PC-9 (cell line): Measurements from ENCODE around the gene CCDC106. TPM values are rescaled to one million over a fixed set of nuclear protein-coding genes. Genes with fewer than 3 reads are reported as not detected.

ENCODE experiments used
- BruUV-seq: library from RNA; stranded (reverse); fragments of 400-500 nt; replicated peaks from 2 replicates; lab custom pipeline; 2021; lab: Mats Ljungman, UMichigan
- CTCF ChIA-PET: fragments of 300-600 bp; sonication (Branson Sonifier 250); formaldehyde crosslinking; loops from one replicate; lab custom pipeline; 2022; ENCODE audit warnings: antibody characterized with exemption; lab: Charles Lee
- POLR2A ChIA-PET: fragments of 300-600 bp; sonication (Branson Sonifier 250); formaldehyde crosslinking; loops from one replicate; lab custom pipeline; 2022; ENCODE audit warnings: antibody characterized with exemption; ENCODE audit not compliant: unreplicated experiment; lab: Charles Lee
- DNase-seq, 2 experiments: peaks; one replicate each; pipeline versions ENCODE4 v3.0.0 to v3.0.0-alpha.2; 2015 to 2022; ENCODE audit warnings: mixed read lengths in 1 of 2
- H2AFZ ChIP-seq: fragments of 200-600 bp; sonication (generic); 2 replicates; pipeline ENCODE4 v1.8.1; 2017; ENCODE audit warnings: antibody characterized with exemption
- H3F3A ChIP-seq: fragments of 200-600 bp; sonication (generic); 2 replicates; pipeline ENCODE4 v1.8.1; 2017; ENCODE audit warnings: antibody characterized with exemption, mild to moderate bottlenecking, low read depth; ENCODE audit not compliant: insufficient read depth
- H3K27ac ChIP-seq: fragments of 200-600 bp; sonication (generic); 2 replicates; pipeline ENCODE4 v1.6.1; 2016; ENCODE audit warnings: mixed run types
- H3K27me3 ChIP-seq: fragments of 200-600 bp; sonication (generic); 2 replicates; pipeline ENCODE4 v1.6.1; 2016; ENCODE audit warnings: low read depth, mixed run types; ENCODE audit not compliant: insufficient read depth
- H3K36me3 ChIP-seq: fragments of 200-600 bp; sonication (generic); 2 replicates; pipeline ENCODE4 v1.6.1; 2016; ENCODE audit warnings: low read depth, mixed run types
- H3K4me1 ChIP-seq: fragments of 200-600 bp; sonication (generic); replicated peaks from 2 replicates; pipeline ENCODE4 v1.6.1; 2016; ENCODE audit warnings: mixed run types; ENCODE audit not compliant: insufficient read depth
- H3K4me2 ChIP-seq: fragments of 200-600 bp; sonication (generic); 2 replicates; pipeline ENCODE4 v1.6.1; 2017; ENCODE audit warnings: mixed run types
- H3K4me3 ChIP-seq: fragments of 200-600 bp; sonication (generic); 2 replicates; pipeline ENCODE4 v1.6.1; 2016; ENCODE audit warnings: mixed run types
- H3K79me2 ChIP-seq: fragments of 200-600 bp; sonication (generic); 2 replicates; pipeline ENCODE4 v1.6.1; 2017; ENCODE audit warnings: low read depth, mixed run types
- H3K9me2 ChIP-seq: fragments of 200-600 bp; sonication (generic); 2 replicates; pipeline ENCODE4 v1.8.1; 2017; ENCODE audit warnings: mild to moderate bottlenecking; ENCODE audit not compliant: insufficient read depth
- H3K9me3 ChIP-seq: fragments of 200-600 bp; sonication (generic); 2 replicates; pipeline ENCODE4 v1.8.1; 2016; ENCODE audit warnings: low read depth; ENCODE audit not compliant: insufficient read depth
- H4K20me1 ChIP-seq: fragments of 200-600 bp; sonication (generic); 2 replicates; pipeline ENCODE4 v1.8.1; 2017; ENCODE audit not compliant: insufficient read depth
- CTCF ChIP-seq: fragments of 200-600 bp; sonication (generic); conservative IDR thresholded peaks from 2 replicates; pipeline ENCODE4 v1.6.1; 2017; ENCODE audit warnings: mixed run types, antibody characterized with exemption, mild to moderate bottlenecking, moderate library complexity
- EZH2 ChIP-seq: fragments of 200-600 bp; sonication (generic); IDR thresholded peaks from 2 replicates; pipeline ENCODE4 v1.8.0; 2017; ENCODE audit warnings: antibody characterized with exemption, low read depth
- intact Hi-C: fragments of 100-400 bp; cut with micrococcal nuclease; formaldehyde crosslinking; loops from one replicate; pipeline ENCODE4 v1.10.0; 2022; ENCODE audit not compliant: unreplicated experiment
- total RNA-seq: library from RNA; stranded (reverse); gene quantifications from 2 replicates; pipeline ENCODE4 v1.2.3, GENCODE V29; 2021

Gene CCDC106
- total RNA-seq, 1 experiment from 2014 or later: 3.2 TPM

GRCh38 chr19:55674459-55674840, 26.4 kb downstream of the CCDC106 start:
- H3K4me2 ChIP-seq: peak overlapping the region; percentile 92
- no peaks in the 10 kb centered on the region for H3K9me2 ChIP-seq
- no TSS peak for BruUV-seq
- DNase-seq: no peak
- POLR2A ChIA-PET: interaction anchor here (0.7 kb wide), 1 partner anchor 31 kb away, joined by 6 read pairs; the partner anchor contains the start of gene ZNF581
- no peaks in the 10 kb centered on the region for H3K9me3 ChIP-seq
- H3K4me1 ChIP-seq: peaks cover 42% of the 10 kb centered on the region
- peaks cover 84% of the 10 kb centered on the region for H3K79me2 ChIP-seq
- H3K4me3 ChIP-seq: peak overlapping the region; percentile 93
- no peaks in the 10 kb centered on the region for H3K27me3 ChIP-seq
- peaks cover 33% of the 10 kb centered on the region for H3K36me3 ChIP-seq
- peaks cover 55% of the 10 kb centered on the region for H4K20me1 ChIP-seq
- H3K27ac ChIP-seq: peak overlapping the region; percentile 37; the same call in 1 of the 2 replicates
- H2AFZ ChIP-seq: no peak overlapping the region
- no peak for TF ChIP-seq CTCF
- no peak for TF ChIP-seq EZH2
- CTCF ChIA-PET: no interaction called here
- H3F3A ChIP-seq: peaks cover 49% of the 10 kb centered on the region
- intact Hi-C loops: no loop called here

GRCh38 chr19:55674841-55675660, 27.0 kb downstream of the CCDC106 start, which contains the start of gene EPN1:
EPN1 (plus strand) TSS chr19:55675226; CDS start chr19:55678628, 3,402 bp downstream.
- POLR2A ChIA-PET: interaction anchor here (0.7 kb wide), 1 partner anchor 32 kb away, joined by 6 read pairs; the partner anchor contains the start of gene ZNF581
- peaks cover 84% of the 10 kb centered on the region for H3K79me2 ChIP-seq
- DNase-seq: peak; percentile 94 to 98
- peaks cover 31% of the 10 kb centered on the region for H3K36me3 ChIP-seq
- peak within 1 kb of the TSS; percentile 76; the same call in 1 of the 2 replicates for H2AFZ ChIP-seq
- peaks cover 36% of the 10 kb centered on the region for H3K4me1 ChIP-seq
- H3K9me2 ChIP-seq: no peaks in the 10 kb centered on the region
- H3K4me2 ChIP-seq: peak within 1 kb of the TSS; percentile 92
- H3K27me3 ChIP-seq: no peaks in the 10 kb centered on the region
- peaks cover 43% of the 10 kb centered on the region for H3F3A ChIP-seq
- CTCF ChIA-PET: no interaction called here
- peak within 1 kb of the TSS; percentile 93 for H3K4me3 ChIP-seq
- intact Hi-C loops: loop anchor here (1.0 kb wide), 1 partner anchor 32 kb away; the partner anchor contains the start of gene ZNF581
- no TSS peak for BruUV-seq
- H3K27ac ChIP-seq: peak within 1 kb of the TSS; percentile 37; the same call in 1 of the 2 replicates
- H4K20me1 ChIP-seq: peaks cover 55% of the 10 kb centered on the region
- no peaks in the 10 kb centered on the region for H3K9me3 ChIP-seq
- TF ChIP-seq CTCF (no peak), EZH2 (no peak)

- Histone ChIP-seq H3K36me3 (peaks cover 34% of the 10 kb centered on the region), H3K9me2 (no peaks in the 10 kb centered on the region), H3K79me2 (peaks cover 84% of the 10 kb centered on the region), H3K4me1 (peaks cover 29% of the 10 kb centered on the region), H3F3A (peaks cover 38% of the 10 kb centered on the region), H3K9me3 (no peaks in the 10 kb centered on the region), H3K27me3 (no peaks in the 10 kb centered on the region), H4K20me1 (peaks cover 57% of the 10 kb centered on the region), H3K27ac (peak overlapping the region; percentile 5; the same call in 1 of the 2 replicates), H3K4me2 (peak overlapping the region; percentile 92), H2AFZ (peak overlapping the region; percentile 76; the same call in 1 of the 2 replicates), H3K4me3 (peak overlapping the region; percentile 93)
- intact Hi-C loops: loop anchor here (1.0 kb wide), 1 partner anchor 33 kb away; the partner anchor contains the start of gene ZNF581
- ChIA-PET POLR2A (no interaction called here), CTCF (interaction anchor here (0.5 to 0.7 kb wide), 3 partner anchors 8 to 444 kb away, joined by 3 to 7 read pairs (median 5); no protein-coding TSS in a partner anchor)
- TSS peak; percentile 43 for BruUV-seq
- TF ChIP-seq EZH2: no peak
- TF ChIP-seq CTCF: no peak
- no peak for DNase-seq
Observed at GRCh38 chr19:55675661-55676354, 27.8 kb downstream of the CCDC106 start.
